Activated CD8-positive, alpha-beta memory T cell treated with anti-CD3 and anti-CD28 coated beads for 1 hour (primary cell): ENCODE measurements around the gene RNF111.

Experiments
- DNase-seq, 2 donors: peaks; one replicate each; pipeline ENCODE4 v3.0.0-alpha.2; 2020; ENCODE audit warnings: low read depth in 1 of 2; ENCODE audit errors: extremely low read depth in 1 of 2

The RNF111 gene

DNA sequence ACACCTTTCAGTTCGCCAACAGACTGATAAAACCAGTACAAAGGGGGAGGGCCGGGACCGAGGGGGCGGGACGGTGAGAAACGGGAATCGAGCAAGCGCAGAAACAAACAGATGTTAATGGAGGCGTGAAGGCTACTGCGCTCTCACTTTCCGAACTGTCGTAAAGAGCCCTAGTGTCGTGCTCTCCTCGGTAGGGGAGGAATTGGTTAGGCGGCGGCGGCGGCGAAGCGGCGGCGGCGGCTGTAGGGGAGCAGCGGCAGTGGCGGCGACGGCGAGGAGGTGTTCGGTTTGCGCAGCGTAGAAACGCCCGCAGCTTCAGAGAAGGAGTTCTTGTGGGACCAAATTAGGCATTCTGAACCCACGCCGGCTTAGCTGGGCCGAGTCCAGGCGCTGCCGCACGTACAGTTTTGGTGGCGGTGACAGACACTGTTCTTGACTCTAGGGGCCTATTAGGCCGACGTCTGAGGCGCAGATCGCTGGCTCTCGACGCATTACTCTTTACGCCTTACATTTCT, at the start of gene RNF111:
Gene RNF111 (plus strand): TSS at position 173 of the 515 bp plus-strand sequence. CDS start 43,160 bp downstream, outside the sequence.
- peak; percentile 76 to 77 for DNase-seq

DNA sequence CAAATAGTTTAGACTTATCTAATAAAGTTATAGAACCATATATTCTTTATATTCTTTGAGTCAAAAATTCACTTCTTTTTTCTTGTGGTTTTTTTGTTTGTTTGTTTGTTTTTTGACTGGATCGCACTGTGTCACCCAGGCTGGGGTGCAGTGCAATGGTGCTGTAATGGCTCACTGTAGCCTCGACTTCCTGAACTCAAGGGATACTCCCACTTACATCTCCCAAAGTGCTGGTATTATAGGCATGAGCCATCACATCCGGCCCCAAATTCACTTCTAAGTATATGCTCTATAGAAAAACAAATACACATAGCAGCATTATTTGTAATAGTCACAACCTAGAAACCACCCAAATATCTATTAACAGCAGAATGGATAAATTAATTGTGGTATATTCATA, 40.3 kb upstream of the RNF111 start:
- DNase-seq: no peak

GRCh38 chr15:58951388-58952007, 36.0 kb upstream of the RNF111 start:
- DNase-seq: no peak

- no peak for DNase-seq
These were observed 34.7 kb upstream of the RNF111 start for GRCh38 chr15:58952751-58953150.

DNA sequence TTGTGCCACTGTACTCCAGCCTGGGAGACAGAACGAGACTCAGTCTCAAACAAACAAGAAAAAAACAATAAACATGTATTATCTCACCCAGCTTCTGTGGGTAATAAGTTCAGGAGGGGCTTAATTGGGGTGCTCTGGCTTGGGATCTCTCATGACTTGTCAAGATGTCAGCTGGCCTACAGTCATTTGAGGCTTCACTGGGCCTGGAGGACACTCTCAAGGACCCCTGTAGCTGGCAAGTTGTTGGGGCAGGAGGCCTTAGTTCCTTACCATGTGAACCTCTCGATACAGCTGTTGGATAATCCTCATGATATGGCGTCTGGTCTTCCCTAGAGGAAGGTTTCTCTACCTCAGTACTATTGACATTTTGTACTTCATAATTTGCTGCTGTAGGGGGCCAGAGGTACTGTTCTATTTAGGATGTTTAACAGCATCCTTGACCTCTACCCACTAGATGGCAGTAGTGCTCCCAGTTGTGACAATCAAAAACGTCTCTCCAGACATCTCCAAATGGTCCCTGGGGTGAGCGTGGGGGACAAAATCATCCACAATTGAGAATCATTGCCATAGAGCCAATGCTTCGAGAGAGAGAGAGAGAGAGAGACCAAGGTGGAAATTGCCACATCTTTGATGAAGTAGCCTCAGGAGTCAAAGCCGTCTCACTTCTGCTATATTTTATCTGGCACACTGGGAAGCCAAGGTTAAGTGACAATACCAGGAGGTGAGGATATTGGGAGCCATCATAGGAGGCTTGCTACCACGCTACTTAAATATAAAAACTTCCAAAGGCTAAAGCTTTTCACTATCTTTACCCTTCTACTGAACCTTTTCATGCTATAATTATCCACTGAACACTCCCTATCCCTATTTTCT, 30.1 kb upstream of the RNF111 start:
- peak; percentile 18 to 23 for DNase-seq

- DNase-seq: no peak
These were observed 28.7 kb upstream of the RNF111 start for GRCh38 chr15:58958811-58959210.

- no peak for DNase-seq
These were observed 25.3 kb upstream of the RNF111 start for GRCh38 chr15:58962136-58962535.

DNA sequence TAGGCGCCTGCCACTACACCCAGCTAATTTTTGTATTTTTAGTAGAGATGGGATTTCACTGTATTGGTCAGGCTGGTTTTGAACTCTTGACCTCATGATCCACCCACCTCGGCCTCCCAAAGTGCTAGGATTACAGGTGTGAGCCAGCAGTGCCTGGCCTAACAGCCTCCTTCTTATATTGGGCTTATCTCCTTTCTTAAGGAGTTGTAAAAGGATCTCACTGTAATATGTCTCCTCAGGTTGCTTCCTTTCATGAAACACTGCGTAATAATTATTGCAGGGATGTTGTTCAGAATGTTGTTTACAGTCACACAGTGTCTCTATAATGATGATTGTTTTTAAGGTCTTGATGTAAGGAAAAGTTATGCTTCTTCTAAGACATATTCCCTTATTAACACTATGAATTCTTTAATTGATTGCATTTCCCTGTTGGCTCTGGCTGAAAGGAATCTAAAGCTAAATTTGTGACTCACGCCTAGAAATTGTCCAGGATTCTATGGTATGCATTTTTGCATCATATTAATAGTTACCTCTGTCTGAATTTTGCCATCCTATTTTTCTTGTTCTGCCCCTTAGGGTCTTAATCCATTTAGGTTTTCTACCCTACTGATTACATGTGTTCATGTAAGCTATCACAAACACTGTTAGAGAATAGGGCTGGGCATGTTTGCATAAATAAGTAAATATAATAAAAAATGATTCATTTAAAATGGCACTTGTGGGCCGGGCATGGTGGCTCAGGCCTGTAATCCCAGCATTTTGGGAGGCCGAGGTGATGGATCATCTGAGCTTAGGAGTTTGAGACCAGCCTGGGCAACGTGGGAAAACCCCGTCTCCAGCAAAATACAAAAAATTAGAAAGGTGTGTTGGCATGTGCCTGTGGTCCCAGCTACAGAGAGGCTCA, 24.5 kb upstream of the RNF111 start:
- DNase-seq: no peak

- no peak for DNase-seq
These were observed 20.8 kb upstream of the RNF111 start for GRCh38 chr15:58966698-58967097.

DNA sequence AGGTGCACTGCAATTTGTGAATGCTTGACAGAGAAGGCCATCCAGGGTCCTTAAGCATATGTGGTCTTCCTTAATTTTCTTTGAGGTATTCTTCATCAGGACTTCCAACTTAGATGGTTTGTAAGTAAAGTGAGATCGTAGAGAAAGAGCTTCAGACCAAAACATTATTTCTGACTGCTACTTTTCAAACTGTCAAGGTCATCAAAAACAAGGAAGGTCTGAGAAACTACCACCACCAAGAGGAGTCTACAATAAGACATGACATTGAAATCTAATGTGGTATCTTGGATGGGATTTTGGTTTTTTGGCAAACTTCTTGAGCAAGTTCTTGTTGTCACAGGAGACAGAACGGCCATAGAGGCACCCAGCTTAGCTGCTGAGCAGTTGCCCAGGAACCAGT, 20.0 kb upstream of the RNF111 start:
- DNase-seq: no peak

GRCh38 chr15:58977887-58978286, 9.6 kb upstream of the RNF111 start:
- no peak for DNase-seq

- no peak for DNase-seq
These were observed 7.0 kb upstream of the RNF111 start for GRCh38 chr15:58980351-58980939.

DNA sequence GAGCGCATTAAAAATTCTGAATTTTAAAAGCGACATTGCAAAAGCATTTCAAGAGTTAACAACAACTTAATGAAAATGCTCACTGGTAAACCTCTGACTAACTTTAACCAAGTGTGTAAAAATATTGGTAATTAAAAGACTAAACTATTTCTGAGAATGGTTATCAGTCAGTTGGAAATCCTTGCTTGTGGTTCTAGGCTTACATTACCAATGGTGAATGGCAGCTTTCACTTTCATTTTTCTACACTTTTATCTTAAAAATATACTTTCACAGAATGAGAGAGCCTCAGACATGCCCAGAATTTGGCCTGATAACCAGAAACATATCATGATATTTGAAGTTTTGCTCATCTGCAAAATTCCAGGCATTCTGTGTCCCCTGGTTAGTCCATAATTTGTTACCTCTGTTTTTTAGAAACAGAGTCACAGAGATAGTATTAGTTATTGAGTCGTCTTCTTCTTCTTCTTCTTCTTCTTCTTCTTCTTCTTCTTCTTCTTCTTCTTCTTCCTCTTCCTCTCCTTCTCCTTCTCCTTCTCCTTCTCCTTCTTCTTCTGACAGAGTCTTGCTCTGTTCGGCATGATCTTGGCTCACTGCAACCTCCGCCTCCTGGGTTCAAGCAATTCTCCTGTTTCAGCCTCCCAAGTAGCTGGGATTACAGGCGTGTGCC, 5.5 kb upstream of the RNF111 start:
- no peak for DNase-seq

DNA sequence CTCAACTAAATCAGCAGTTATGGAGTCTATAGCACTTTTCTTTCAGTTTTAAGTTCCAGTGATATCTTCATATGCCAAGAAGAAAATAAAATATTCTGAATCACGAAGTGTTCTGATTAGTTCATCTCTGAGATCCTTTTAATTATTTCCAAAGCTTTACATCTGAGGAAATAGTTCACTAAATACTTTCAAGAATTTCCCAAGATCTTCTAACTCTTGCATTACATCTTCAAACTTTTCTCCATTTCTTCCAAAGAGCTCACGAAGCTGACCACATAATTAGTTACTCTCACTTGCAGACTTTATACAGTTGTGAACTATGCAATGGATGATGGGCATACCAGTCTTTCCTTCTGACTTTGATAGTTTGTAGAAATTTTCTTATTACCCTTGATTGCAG, 4.2 kb upstream of the RNF111 start:
- no peak for DNase-seq

DNA sequence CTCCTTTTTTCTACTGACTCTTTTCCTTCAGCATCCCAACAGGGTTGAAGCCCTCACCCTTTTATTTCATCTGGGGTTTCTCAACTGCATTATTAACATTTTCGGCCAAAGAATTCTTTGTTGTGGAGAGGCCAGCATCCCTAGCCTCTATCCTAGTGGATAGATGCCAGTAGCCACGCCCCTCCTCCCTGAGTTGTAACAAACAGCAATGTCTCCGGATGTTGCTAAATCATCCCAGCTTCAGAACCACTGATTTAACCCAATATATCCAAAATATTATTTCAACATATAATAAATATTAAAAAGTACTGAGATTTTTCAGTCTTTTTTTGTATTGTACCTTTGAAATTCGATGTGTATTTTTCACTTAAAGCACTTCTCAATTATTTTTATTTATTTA, 2.0 kb upstream of the RNF111 start:
- no peak for DNase-seq

DNA sequence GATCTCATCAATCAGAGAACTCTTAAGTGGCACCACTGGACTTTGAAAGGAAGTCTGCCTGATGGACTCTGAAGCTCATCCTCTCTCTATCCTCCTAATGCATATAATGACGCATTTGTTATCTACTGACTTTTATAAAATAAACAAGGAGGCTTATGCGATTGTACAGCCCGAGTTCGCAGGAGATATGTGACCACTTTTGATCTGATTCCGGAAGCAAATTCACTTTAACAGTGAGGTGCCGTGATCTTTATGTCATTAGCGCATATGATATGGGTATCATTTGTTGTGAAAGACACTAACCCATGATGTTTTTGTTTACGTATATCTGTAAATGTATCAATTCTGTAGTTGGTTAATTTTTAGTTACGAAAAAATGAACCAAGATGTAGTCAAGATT, 427 bp upstream of the RNF111 start:
- no peak for DNase-seq

DNA sequence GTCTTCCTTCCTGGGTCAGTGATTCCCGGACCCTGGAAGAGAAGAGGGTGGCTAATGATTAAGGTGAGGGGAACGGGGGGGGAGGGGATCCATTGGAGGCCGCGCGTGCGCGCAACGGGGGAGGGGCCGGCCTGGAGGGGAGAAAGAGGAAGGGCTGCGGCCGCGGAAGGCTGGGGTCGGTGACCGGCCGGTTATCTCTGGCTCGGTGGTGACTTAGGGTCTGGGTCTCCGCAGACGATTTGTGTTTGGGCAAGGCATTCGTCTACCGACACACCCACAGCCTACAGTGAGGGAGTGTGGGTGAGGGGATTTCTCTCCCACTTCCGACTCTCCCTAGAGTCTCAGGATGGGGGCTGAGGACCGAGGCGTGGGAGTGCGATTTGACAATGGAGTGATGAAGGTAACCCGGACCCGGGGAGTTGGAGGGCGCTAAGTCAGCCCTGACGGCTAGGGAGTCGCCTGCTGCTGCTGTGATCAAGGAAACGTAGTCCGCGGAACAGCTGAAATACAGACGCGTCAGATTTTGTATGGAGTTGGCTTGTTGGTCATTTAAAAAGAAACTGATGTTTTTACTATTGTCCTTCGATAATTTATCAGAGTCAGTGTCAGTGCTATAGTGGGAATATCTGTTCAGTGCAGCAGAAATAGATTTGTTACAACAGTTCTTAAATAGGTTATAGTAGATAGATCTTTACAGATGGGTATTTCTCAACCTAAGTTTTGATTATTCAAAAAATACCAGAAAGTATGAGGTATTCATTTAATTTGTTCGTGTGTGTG, 733 bp downstream of the RNF111 start:
- DNase-seq: peak; percentile 16 to 57

DNA sequence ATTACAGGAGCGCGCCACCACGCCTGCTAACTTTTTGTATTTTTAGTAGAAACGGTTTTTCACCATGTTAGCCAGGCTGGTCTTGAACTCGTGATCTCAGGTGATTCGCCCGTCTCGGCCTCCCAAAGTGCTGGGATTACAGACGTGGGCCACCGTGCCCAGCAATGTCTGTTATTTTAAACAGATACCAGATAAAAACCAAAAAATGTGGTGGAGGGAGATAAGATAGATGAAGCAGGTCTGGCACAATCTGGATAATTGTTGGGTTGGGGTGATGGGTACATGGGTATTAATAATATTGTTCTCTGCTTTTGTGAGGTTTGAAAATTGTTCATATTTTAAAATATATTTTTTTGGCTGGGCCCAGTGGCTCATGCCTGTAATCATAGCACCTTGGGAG, 4.7 kb downstream of the RNF111 start:
- no peak for DNase-seq

DNA sequence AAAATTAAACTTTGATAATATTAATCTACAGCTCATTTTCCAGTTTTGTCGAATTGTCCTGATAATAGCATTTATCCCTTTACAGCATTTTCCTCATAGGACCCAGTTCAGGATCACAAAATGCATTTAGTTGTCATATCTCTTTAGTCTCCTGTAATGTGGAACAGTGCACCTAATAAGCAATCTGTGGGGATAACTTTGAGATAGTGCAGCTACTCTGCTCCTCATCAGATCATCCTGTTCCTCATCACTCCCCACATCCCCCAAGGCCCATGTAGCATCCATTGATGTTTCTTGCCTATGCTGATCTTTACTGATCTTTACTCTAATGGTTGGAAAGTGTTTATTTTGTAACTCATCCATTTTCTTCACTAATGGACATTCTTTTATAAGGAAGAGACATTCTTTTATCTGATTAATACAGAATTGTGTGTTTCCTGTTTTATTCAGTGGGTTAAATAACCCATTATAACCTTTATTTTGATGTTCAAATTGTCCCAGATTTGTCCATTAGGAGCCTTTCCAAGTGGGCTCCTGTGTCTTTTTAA, 7.5 kb downstream of the RNF111 start:
- DNase-seq: no peak
